Forelimb muscle (tissue), 1 donor: ENCODE results near the gene CLPTM1L. TPM values are rescaled to one million over a fixed set of nuclear protein-coding genes. Genes with fewer than 3 reads are reported as not detected.

ENCODE experiments used
- DNase-seq: peaks from one replicate; pipeline ENCODE4 v3.0.0-alpha.2; 2013; ENCODE audit warnings: low read depth
- polyA plus RNA-seq: library from polyadenylated mRNA; unstranded; fragments of 120-200 nt; gene quantifications from one replicate; pipeline ENCODE4 v1.2.1, GENCODE V29; 2013; ENCODE audit not compliant: insufficient read length

The CLPTM1L gene, protein sequence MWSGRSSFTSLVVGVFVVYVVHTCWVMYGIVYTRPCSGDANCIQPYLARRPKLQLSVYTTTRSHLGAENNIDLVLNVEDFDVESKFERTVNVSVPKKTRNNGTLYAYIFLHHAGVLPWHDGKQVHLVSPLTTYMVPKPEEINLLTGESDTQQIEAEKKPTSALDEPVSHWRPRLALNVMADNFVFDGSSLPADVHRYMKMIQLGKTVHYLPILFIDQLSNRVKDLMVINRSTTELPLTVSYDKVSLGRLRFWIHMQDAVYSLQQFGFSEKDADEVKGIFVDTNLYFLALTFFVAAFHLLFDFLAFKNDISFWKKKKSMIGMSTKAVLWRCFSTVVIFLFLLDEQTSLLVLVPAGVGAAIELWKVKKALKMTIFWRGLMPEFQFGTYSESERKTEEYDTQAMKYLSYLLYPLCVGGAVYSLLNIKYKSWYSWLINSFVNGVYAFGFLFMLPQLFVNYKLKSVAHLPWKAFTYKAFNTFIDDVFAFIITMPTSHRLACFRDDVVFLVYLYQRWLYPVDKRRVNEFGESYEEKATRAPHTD
- polyA plus RNA-seq, result 45.5 TPM

DNA sequence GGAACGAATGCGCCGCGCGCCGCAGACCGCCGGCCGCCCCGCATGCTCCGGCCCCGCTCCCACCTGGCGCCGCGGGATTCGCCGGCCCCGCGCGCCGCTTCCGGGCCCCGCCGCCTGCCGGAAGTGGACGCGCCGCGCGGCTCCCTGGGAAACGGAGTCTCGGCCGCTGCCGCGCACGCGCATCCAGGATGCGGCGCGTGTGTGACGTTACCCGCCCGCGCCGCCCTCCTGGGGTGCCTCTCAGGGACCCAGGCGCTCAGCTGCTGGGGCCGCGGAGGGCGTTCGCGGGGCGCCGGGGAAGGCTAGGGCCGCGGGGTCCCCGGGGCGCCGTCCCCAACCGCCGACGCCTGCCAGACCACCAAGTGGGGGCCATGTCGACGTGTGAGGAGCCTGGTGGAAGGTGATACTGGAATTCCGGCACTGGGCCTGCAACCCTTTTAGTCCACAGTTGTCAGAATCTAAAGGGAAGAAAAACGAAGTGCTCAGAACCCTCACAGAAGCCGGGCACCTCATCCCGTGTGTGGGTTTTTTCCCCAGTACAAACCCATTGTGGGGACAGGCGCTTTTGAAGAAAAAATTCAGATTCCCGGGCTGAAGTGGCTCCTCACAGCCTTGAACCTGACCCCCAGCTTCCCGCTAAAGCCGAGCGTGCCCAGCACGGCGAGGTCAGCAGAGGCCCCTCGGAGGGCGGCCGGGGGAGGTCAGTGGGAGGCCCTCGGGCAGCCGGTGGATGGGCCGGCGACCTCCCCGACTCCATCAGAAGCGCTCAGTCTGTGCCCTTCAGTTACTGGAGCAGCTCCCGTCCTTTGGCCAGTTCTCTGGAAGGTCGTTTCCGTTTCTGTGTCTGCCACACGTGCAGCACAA is at the start of gene CLPTM1L:
Gene CLPTM1L, minus strand, starts transcription at position 125 of the 864 bp plus-strand sequence. CDS start 258 bp downstream, outside the sequence.
- peak; percentile 77 for DNase-seq

DNA sequence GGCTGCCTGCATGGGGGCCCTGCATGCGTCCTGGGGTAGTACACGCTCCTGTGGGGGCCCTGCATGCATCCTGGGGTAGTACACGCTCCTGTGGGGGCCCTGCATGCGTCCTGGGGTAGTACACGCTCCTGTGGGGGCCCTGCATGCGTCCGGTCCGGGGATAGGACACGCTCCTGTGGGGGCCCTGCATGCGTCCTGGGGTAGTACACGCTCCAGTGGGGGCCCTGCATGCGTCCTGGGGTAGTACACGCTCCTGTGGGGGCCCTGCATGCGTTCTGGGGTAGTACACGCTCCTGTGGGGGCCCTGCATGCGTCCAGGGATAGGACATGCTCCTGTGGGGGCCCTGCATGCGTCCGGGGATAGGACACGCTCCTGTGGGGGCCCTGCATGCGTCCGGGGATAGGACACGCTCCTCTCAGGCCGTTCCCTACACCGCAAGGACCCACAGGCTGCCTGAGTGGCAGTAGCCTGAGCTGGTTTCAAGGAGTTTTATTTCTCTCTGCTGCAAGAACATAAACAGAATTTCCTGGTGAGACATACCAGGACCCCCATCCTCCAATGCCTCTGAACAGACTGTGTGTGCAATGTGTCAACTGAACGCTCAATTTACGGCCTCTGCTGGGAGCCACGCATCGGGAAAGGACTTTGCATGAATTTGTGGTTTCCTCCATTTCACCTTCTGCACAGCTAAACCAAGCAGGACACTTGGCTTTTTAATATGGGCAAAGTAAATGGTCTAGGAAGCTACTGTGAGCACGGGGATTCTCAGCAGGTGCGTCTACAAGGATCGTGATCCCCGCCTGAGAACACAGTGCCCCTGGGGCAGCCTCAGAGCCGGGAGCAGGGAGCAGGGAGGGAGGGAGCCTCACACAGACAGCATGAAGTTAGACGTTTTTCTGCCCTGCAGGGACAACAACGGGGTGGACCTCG is 48.9 kb upstream of the CLPTM1L start:
- DNase-seq, result no peak

DNA sequence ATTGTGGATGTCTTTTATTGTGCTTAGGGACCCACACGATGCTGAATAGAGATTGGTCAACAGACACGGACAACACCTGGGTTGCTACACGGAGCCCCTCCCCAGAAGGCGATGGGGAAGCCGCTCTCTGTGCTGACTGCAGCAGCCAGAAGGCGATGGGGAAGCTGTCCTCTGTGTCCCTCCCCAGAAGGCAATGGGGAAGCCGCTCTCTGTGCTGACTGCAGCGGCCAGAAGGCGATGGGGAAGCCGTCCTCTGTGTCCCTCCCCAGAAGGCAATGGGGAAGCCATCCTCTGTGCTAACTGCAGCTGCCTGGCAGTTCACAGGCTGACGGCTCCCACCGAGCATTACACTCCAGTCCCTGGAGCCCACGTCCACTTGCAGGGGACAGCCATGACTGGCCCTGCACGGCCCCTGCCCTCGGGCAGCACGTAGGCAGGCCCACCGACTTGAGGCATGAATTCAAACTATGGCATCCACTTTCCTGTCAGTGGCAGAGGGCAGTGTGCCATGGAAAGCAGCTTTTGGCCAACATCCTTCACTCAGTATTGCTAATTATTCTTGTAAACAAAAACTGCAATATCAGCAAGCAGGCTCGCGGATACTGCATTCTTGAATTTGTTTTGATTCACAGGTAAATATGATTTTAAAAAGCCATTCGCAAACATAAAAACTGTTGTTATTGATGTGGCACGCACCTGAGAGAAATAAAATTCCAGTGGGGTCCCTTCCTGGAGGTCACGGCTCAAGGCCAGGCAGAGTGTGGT is 48.1 kb upstream of the CLPTM1L start:
- DNase-seq, result no peak

DNA sequence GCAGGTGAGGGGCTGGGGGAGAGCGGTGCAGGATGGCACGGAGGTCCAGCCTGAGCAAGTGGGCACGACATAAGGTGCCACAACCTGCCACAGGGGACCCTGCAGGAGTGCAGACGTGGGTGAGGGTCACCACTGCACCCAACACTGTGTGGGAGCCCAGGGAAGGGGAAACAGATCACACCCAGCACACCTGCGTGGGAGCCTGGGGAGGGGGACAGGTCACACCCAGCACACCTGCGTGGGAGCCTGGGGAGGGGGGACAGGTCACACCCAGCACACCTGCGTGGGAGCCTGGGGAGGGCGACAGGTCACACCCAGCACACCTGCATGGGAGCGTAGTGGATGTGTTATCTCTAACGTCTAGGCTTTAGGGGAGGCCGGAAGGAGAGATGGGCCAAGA is 47.4 kb upstream of the CLPTM1L start:
- no peak for DNase-seq

DNA sequence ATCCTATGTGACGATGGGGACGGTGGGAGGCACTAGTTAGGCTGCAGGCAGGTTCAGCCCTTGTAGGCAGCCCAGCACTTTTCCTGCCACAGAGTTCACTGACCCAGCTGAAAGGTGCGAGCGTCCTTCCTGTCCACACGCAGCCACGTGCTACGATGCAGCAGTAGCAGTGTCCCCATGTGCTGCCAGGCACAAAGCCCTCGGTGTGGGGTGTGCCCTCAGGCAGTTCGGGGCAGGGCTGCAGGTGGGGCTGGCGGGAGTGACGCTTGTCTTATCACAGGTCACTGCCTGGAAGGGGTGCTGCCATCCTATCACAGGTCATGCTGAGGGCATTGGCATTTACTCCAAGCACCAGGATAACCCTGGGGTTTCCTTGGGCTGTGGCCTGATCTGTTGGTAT is 46.8 kb upstream of the CLPTM1L start:
- no peak for DNase-seq

DNA sequence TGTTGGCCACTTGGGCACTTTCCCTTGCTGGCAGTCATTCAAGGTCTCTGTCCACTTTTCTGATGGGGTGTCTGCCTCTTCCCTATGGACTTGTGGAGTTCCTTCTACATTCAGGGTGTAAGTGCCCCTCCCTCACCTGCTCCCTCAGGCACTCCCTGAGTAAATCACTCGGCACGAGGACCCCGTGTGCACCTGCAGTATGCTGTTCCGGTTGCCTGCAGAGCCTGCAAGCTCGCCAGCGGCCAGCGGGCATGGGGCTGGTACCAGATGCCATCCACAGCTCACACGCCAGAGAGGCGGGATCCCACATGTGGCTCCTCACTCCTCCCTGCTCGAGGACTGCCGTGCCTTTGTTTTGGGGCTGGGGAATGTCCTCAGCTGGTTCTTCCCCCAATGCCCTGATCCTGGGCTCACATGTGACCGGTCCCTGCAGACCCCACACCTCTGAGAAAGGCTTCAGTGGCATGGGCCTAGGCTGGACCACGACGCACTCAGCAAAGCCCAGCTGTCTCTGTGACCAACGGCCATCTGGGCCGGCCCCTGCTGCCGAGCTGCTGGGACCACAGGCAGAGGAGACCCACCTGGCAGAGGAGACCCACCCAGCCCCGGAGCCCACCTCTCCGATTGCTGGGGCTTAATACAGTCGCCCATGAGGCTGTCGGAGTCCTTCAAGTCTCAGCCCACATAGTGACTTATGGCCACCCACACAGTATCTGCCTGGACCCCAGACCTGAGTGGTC is 46.1 kb upstream of the CLPTM1L start:
- no peak for DNase-seq

GRCh38 chr5:1390333-1390732 is 45.4 kb upstream of the CLPTM1L start:
- DNase-seq, result no peak

- no peak for DNase-seq
Measured at GRCh38 chr5:1388383-1388967, 43.6 kb upstream of the CLPTM1L start.

DNA sequence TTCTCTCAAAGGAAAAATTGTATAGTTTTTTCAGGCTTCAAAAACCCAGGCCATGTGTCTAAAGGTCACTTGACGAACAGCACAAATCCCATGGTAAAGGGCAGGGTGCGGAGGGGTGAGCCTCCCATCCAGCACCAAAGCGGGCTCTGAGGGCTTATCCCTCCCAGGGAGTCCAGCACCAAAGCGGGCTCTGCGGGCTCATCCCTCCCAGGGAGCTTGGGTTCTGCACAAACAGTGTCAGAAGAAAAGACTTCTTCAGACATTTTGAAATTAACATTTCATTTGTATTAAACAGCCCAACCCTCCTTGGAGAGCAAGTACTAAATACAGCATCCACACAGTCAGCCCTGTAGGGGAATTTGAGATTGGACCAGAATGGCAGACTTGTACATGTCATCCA is 43.0 kb upstream of the CLPTM1L start:
- DNase-seq, result no peak

GRCh38 chr5:1387059-1387755 is 42.3 kb upstream of the CLPTM1L start:
- DNase-seq, result no peak

- no peak for DNase-seq
Measured at GRCh38 chr5:1386274-1386717, 41.4 kb upstream of the CLPTM1L start.

DNA sequence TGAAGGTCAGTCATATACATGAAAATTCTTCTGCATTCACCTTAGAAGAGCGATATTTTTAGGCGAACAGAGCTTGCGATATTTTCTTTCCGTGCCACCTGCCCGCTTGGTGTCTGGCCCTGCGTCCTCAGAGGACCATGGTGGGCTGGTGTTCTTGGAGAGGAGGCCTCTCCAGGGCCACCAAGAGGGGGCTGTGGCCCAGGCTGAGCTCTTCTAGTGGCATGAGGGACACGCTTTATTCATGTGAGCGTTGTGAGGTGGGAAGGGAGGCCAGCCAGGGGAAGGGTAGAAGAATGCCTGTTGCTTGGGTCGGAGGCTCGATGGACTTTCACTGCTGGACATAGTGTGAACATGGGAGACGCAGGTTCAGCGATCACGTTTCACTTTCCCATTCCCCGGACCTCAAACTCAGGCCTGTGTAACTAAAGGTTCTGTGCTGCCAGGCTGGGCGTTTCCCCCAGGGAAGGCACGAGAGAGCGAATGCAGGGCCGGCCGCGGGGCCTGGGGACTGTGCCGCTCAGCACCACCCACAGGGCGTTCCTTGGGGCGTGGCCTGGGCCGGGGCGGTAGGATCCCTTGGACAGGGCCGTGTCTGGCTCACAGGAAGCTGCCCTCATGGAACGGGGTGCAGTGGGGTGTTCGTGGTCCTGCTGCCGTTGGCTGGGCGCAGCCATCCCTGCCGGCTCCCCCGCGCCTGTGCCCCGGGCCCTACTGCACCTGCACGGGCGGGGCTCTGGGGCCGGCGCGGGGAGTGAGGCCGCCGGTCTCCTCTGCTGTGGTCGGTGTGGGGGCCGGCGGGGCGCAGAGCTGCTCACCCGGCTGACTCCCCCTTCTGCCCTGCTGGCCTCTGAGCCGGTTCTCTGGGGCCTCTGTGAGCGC is 40.7 kb upstream of the CLPTM1L start:
- DNase-seq, result no peak

DNA sequence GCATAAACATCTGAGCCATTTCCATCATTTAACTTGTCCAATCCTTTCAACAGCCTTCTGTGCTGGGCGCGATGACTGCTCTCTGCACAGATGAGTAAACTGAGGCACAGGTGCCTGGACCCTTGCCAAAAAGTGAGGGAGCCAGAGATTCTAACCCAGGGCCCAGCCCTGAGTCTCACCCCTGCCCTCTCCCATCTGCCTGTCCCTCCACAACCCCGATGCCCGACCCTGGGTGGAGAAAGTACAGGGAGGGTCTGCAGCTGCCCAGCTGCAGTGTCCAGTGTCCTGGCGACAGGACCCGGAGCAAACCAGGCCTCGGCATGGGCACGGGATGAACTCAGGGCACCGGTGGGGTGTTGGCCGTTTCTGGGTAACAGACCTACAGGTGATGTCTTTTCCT is 39.6 kb upstream of the CLPTM1L start:
- no peak for DNase-seq

- no peak for DNase-seq
Measured at GRCh38 chr5:1383886-1384401, 39.0 kb upstream of the CLPTM1L start.

GRCh38 chr5:1383344-1383743 is 38.4 kb upstream of the CLPTM1L start:
- no peak for DNase-seq

DNA sequence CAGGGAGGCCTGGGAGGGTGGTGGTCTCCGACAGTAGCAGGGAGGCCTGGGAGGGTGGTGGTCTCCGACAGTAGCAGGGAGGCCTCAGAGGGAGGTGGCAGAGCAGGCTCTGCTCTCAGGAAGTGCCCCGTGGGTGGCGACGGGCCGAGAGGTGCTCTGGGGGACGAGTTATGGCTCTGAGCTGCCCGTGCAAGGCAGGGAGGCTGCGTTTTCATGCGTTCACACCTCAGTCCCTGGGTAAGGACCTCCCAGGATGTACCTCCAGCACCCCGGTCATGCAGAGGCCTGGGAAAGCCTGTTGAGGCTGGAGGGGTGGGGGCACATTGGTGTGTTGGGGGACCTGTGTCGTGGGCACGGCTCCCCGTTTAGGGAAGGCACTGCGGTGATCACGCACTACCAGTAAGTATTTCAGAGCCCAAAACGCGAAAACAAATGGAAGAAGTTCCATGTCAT is 37.4 kb upstream of the CLPTM1L start:
- DNase-seq, result no peak
